Measurements from ENCODE around the gene PCDH11Y.
"Not testable (repeated sequence)": the region's sequence is repeated elsewhere in the genome, so short reads cannot be mapped to it uniquely, and the experiment has no call there.

The PCDH11Y gene, protein sequence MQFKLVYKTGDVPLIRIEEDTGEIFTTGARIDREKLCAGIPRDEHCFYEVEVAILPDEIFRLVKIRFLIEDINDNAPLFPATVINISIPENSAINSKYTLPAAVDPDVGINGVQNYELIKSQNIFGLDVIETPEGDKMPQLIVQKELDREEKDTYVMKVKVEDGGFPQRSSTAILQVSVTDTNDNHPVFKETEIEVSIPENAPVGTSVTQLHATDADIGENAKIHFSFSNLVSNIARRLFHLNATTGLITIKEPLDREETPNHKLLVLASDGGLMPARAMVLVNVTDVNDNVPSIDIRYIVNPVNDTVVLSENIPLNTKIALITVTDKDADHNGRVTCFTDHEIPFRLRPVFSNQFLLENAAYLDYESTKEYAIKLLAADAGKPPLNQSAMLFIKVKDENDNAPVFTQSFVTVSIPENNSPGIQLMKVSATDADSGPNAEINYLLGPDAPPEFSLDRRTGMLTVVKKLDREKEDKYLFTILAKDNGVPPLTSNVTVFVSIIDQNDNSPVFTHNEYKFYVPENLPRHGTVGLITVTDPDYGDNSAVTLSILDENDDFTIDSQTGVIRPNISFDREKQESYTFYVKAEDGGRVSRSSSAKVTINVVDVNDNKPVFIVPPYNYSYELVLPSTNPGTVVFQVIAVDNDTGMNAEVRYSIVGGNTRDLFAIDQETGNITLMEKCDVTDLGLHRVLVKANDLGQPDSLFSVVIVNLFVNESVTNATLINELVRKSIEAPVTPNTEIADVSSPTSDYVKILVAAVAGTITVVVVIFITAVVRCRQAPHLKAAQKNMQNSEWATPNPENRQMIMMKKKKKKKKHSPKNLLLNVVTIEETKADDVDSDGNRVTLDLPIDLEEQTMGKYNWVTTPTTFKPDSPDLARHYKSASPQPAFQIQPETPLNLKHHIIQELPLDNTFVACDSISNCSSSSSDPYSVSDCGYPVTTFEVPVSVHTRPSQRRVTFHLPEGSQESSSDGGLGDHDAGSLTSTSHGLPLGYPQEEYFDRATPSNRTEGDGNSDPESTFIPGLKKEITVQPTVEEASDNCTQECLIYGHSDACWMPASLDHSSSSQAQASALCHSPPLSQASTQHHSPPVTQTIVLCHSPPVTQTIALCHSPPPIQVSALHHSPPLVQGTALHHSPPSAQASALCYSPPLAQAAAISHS (N-terminal part only)

DNA sequence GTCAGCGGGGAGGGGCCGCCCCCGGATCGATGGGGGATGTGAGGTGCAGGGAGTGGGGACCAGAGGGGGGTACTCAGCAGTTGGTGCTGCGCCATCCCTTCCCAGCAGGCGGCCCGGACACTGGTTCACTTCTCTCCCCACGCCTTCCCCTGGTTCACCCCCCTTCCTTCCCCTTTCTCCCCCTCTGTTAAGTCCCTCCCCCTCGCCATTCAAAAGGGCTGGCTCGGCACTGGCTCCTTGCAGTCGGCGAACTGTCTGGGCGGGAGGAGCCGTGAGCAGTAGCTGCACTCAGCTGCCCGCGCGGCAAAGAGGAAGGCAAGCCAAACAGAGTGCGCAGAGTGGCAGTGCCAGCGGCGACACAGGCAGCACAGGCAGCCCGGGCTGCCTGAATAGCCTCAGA is at the start of gene PCDH11Y:
PCDH11Y (plus strand) TSS at position 240 of the 400 bp plus-strand sequence. CDS start 56,804 bp downstream, outside the sequence.
- not testable (repeated sequence) for DNase-seq

DNA sequence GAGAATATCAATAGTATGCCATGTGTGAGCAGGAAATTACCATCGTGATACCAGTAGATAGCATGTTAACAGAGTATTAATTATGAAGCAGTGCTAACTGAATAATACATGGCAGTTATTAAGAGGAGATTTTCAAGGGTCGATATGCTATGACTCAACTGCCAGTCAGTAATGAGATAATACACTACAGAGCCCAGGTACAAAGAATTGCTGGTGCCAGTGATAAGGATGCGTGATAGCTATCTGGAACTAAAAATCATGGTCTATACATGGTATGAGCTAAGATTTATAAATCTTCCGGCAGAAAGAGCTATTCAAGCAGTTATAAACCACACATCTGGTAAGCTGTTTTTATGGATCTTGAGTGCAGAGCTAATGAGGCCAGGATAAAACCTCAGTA is 32.2 kb upstream of the PCDH11Y start:
- not testable (repeated sequence) for DNase-seq

DNA sequence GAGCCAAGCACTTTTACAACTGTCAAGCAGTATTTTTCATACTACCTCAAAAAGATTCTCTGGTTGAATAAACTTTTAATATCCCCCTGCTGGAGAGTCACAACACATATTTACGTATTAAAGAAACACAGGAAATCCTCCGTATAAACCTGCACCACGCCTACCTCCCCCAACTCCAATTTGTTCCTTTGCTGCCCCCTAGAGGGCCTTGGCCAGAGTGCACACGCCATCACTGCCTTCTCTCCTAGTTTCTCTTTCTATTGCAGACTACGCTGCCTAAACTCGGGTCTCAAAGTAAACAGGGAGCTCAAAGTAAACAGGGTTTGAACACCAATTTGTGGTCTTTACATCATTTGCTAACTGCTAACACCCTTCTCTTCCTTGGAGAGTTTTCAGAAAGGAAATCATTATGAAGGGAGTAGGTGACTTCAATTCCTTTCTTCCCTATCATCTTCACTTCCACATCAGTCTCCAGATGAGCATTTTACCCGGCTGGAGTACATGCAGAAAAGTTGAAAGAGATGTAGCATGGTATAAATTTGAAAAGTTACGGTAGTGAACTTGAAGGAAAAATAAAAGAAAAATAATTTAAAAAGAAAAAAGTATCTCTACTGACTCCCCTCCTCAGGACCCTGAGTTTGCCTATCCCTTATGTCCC is 8.2 kb upstream of the PCDH11Y start:
- DNase-seq = not testable (repeated sequence)

DNA sequence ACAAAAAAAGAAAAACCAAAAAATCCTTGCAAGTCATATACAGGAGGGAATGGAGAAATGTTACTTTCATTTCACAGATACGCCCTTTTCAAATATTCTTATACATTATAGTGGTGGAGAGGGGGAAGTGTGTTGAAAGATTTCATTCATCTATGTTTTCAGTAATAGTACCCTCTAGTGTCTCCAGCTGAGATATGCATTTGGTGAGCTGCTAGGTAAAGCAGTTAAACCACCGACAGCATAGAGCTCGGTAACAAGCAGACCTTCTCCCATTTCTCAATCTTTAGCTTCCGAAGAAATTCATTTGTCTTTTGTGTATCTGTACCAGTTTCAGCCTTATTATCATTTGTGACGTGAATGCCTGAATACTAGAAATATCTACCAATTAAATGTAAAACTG is 5.2 kb upstream of the PCDH11Y start:
- DNase-seq = not testable (repeated sequence)

DNA sequence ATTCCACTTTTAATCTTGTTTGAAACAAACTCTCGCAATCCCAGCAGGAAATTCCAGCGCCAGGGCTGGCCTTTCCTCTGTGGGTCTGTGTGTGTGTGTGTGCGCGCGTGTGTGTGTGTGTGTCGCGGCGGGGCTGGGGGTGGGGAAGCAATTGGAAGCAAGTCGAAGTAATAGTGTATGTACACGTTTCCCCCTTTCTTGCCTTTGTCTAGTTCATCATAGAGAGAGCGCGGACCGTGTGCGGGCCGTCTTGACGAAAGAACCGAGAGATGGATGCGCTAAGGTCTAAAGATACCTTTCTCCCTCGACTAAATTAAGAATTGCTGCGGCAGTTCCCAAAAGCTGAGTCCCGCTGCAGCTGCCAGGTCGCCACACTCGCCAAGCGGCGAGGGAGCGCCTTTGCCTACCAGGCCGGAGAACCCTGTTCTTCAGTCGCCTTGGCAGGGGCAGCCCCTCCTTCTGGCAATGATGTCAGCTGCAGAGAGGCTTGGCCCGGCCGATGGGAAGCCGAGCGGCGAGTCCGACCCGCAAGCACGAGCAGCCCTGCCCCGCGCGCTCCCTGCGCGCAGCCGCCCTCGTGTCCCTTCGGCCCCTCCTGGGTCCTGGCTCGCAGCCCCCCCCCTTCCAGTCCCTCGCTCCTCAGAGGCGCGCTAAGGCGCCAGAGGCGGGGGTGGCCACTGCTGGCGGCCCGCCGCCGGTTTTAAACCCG is 2.5 kb downstream of the PCDH11Y start:
- DNase-seq = not testable (repeated sequence)

DNA sequence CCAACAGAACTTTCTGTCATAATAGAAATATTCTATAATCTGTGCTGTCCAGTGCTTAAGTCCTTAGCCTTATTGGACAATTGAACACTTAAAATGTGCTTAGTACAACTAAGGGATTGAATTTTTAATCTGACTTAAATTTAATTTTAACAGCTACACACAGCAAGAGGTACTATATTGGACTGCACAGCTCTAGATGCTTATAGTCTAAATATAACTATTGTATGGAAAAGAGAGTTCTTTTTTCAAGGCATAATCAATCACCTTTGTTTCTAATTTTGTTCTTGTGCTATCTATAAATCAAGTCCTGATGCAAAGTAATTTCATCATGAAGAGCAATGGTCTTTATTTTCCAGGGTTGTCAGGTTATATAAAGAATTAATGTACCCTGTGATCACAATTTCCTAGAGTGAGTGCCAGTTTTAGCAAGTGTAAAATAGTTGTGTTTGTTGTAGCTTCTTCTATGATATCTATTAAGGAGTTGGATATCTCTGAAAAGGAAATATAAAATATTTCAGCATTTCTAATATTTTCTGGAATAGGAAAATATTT is 39.0 kb downstream of the PCDH11Y start:
- DNase-seq = not testable (repeated sequence)

DNA sequence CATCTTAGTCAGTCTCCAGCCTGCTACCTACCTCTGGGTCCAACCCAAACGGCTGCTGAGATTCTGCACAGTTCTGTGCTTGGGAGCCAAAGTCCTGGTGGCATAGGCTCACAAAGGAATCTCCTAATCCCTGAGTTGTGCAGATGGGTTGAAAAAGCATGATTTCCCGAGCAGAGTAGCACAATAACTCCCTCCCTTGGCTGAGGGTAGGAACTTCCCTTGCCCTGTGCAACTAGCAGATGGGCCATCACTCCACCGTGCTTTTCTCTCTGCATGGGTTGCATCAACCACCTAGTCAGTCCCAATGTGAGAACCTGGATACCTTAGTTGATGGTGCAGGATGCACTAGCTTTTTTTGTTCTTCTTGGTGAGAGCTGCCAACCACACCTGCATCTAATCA is 82.9 kb downstream of the PCDH11Y start:
- not testable (repeated sequence) for DNase-seq

DNA sequence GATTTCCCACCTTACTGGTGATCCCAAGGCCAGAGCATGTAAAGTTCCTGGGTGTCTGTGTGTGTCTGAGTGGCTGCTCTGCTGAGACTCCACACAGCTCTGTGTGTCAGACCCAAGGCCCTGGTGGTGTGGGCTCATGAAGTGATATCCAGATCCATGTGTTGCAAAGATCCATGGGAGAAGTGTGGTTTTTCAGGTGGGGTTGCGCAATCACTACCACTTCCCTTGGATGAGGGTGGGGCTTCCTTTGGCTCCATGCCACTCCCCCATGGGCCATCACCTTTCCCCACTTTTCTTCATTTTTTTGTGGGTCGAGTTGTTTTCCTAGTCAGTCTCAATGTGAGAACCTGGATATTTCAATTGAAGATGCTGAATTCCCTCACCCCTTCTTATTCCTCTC is 182.9 kb downstream of the PCDH11Y start:
- not testable (repeated sequence) for DNase-seq

DNA sequence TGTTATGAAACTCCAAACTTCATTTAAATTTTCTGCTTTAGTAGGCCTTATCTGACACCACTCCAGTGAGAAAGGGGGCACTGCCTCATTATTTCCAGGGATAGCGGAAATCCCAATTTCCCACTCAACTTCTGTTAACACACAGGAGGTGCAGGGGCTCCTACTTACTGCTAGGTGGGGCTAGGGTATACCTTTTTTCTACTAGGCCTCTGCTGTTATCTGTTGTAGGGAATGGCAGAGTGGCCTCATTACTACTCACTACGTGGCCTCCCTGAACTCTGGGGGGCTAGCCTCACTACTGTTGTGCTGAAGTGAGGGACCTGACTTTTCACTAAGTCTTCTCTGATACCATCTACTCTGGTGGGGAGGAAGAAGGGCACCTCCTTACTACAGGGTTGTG is 215.0 kb downstream of the PCDH11Y start:
- not testable (repeated sequence) for DNase-seq

DNA sequence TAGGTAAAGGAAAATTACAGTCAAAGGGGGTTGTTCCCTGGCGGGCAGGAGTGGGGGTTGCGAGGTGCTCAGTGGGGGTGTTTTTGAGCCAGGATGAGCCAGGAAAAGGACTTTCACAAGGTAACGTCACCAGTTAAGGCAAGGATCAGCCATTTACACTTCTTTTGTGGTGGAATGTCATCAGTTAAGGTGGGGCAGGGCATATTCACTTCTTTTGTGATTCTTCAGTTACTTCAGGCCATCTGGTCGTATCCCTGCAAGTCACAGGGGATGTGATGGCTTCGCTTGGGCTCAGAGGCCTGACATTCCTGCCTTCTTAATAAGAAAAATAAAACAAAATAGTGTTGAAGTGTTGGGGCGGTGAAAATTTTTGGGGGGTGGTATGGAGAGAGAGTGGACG is 324.8 kb downstream of the PCDH11Y start:
- not testable (repeated sequence) for DNase-seq

DNA sequence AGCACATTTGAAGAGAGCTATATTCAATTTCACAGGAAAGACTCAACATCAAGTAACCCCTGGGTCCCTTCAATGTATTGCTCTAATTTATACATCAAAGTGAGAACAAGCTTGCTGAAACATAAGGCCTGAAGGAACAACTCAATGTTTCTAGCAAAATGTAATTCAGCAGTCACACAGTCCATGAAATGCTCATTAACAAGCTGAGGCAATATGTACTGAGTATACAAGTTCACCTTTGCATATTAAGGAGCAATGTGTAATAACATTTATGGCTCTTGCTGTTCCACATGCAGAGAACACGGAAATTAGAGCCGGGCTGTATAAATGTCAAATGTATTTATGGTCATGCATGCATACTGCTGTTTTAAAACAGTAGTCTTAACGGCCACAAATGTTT is 342.1 kb downstream of the PCDH11Y start:
- not testable (repeated sequence) for DNase-seq

DNA sequence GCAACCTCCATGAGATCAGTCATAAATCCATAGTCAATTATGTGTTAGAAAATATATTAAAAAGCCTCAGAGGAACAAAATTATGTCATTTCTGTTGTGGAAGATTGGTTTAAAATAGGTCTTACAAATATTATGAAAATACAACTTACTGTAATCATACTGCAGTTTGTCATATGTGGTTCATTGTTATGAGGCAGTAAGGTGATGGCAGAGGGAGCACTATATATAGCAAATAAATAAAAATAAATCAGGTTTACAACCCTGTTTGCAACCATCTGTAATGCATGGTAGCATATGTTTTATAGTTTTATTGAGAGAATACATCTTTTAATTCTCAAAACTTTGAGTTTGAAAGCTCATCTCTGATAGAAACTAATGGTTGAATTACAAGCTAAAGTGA is 543.6 kb downstream of the PCDH11Y start:
- not testable (repeated sequence) for DNase-seq

DNA sequence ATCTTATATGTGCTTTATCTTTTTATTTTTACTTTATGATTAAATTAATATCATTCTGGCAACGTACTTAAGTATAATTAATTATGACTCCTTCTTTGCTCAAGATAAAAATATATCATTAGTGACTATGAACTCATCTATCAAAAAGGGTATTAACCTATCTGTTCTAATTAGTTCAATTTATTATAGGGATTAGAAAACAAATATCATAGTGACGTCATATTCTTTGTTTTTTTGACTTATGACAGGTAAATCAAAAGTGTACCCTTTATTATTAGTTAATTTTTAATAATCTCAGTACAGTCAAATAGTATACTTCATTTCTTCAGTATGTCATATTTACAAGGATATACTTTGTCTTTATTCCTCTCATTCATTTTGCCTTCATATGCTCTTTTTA is 638.5 kb downstream of the PCDH11Y start:
- DNase-seq = not testable (repeated sequence)

DNA sequence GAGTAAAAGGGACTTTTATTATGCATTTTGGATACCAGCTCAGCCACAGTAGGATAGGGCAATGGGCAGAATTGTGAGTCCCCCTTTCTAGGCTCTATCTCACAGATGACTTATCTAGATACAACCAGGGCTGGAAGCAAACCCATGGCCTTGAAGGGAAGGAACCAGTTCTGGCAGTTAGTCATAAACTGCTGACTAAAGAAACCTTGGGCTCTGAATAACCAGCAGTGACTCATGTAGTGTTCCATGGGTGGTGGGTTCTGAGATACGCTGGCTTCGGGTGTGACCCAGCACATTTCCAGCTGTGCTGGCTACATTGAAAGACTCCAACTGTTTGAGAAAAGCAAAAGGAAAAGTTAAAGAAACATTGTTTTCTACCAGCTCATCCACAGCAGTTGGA is 679.2 kb downstream of the PCDH11Y start:
- not testable (repeated sequence) for DNase-seq

DNA sequence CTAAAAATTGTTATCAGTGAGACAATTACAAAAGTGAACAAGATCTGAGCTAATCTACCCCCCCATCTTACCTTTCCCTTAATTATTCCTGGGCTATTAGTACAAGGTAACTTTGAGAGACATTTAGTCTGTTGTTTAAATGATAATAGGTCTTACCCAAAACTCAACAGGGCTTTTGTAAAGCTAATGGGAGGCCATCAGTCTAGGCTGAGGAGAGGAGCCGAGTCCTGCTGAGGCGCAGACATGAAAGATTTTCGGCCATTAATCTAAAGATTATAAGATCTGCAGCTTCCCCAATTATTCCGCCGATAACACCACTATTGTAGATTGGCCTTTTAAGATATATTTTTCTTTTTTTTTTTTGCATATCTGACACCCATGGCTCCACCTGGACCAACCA is 708.6 kb downstream of the PCDH11Y start:
- not testable (repeated sequence) for DNase-seq

DNA sequence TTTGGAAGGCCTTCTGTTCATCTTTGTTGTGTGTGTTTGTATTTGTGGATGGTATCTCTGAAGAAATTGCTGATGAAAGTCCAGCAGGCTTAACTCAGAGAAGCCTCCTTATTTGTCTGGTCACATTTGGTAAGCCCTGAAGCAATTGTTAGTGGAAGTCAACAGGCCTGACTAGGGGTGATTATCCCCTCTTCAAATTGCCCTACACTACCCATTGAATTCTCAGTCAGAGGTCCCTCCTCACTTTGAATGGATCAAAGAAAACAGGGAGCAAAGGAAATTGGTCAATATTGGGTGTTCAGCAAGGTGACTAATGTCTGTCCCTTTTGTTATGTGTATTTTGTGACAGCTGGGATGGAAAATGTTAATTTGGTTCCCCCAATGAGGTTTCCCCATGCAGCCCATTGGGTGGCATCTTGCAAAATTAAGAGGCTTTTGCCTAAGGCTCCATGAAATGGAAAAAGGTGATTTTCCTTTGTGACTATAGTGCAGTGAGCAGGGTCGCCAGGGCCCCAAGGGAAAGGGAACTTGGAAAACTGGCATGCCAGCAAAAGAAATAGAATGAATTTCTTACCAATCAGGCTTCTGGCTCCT is 709.8 kb downstream of the PCDH11Y start:
- DNase-seq = not testable (repeated sequence)

DNA sequence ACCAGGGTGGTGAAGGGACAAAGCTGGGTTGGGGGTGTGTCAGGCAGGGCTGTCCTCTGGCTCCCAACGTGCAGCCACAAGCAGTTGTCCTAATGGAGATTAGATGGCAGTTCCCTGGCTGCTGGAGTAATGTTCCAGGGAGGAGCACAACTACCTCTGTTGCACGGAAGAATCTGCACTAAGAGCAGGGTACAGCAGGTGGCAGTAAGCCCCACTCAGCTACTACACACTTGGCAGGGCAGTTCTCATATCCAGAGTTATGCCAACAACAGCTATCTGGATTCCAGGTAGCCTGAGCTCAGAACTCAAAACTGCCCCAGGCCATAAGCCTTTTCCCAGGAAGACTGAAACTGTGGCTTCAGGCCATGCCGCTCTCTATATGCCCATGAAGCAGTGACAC is 761.3 kb downstream of the PCDH11Y start:
- not testable (repeated sequence) for DNase-seq

DNA sequence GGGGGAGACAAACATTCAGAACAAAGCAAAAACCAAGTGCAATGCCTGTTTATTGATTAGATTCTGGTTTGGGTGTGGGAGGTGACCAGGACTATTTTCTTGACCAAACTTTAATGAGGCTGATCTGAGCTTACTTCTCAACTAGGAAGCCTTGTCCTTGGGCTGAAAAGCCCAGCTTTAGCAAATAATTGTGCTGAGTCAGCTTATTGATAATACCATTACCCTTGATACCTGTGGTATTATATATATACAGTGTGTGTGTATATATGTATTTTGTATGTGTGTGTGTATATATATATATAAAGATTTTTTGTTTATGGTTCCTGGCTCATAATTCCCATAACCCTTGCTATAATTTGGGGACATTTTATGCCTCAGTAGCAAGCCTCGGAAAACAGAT is 776.4 kb downstream of the PCDH11Y start:
- DNase-seq = not testable (repeated sequence)
